ENCODE measurements around the gene TWNK. TPM values are rescaled to one million over a fixed set of nuclear protein-coding genes. Genes with fewer than 3 reads are reported as not detected.

Gene TWNK
- total and polyA plus RNA-seq, 2 donors from 2014 or later, result 3.8 to 8.9 TPM

DNA sequence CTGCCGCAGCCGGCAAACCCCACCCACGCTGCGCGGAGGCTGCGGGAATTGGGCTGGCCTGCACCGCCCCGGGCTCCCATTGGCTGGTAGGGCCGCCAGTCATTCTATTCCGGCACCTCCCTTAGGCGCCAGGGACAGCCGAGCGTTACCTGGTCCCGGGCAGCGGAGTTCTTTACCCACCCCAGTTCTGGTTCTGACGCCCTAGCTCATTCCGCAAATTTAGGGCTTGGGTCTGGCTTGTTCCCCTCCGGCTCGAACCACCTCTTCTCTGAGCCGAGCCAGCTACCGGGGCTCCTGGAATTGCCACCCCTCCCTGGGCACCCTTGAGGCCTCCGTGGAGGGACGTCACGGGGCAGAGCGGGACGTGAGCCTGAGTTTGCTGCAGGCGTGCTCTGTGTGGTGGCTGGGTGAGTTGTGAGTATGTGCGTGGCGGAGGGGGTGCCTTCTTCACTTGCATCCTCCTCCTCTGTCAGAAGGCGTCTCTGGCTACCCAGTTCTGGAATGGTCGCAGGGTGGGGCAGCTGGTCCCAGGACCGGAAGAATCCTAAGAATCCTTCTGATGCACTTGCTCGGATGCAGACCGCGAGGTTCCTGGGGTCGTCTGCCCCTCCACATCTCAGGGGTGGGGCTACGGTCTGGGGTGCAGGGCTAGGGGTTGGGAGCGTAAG, 43.9 kb downstream of the TWNK start, which contains the start of the genes PDZD7 and SFXN3:
Gene PDZD7 (minus strand): TSS at position 2 of the 668 bp plus-strand sequence. CDS start 910 bp downstream, outside the sequence.
Gene SFXN3 (plus strand): TSS at position 107 of the 668 bp plus-strand sequence. CDS start 3,461 bp downstream, outside the sequence.
- peaks cover 0 to 11% (median 8%) of the 10 kb centered on the region in 3 donors for H3K36me3 ChIP-seq (ENCODE audit: control insufficient read depth in 2 of 3, insufficient read depth in 3 of 3, low read length in 3 of 3)
- H3K4me1 ChIP-seq (ENCODE audit: control insufficient read depth in 2 of 3, insufficient read depth in 2 of 3, low read depth in 1 of 3, low read length in 3 of 3), result peaks cover 0 to 21% (median 5%) of the 10 kb centered on the region in 3 donors
- DNase-seq (peak; percentile 95 to 97 (median 96)), FAIRE-seq (no peak)
- TF ChIP-seq, protein P1, sequence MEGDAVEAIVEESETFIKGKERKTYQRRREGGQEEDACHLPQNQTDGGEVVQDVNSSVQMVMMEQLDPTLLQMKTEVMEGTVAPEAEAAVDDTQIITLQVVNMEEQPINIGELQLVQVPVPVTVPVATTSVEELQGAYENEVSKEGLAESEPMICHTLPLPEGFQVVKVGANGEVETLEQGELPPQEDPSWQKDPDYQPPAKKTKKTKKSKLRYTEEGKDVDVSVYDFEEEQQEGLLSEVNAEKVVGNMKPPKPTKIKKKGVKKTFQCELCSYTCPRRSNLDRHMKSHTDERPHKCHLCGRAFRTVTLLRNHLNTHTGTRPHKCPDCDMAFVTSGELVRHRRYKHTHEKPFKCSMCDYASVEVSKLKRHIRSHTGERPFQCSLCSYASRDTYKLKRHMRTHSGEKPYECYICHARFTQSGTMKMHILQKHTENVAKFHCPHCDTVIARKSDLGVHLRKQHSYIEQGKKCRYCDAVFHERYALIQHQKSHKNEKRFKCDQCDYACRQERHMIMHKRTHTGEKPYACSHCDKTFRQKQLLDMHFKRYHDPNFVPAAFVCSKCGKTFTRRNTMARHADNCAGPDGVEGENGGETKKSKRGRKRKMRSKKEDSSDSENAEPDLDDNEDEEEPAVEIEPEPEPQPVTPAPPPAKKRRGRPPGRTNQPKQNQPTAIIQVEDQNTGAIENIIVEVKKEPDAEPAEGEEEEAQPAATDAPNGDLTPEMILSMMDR (IDR thresholded peaks at IDR 0.05; ENCODE audit: borderline replicate concordance, extremely low read depth, insufficient read depth), result no peak
- H3K4me3 ChIP-seq (ENCODE audit: low read length in 3 of 3), result peak within 1 kb of the TSS; percentile 64 to 93 (median 88)
- H3K27me3 ChIP-seq (ENCODE audit: control insufficient read depth, insufficient read depth, low read length), result peaks cover 3% of the 10 kb centered on the region
- H3K9ac ChIP-seq (ENCODE audit: low read length in 3 of 3), result peak within 1 kb of the TSS; percentile 47 to 89 (median 88)
- intact Hi-C loops (cut with DNase I), result no loop called here
- H3K9me3 ChIP-seq (ENCODE audit: control insufficient read depth in 2 of 3, insufficient read depth in 1 of 3, low read length in 3 of 3), result no peaks in the 10 kb centered on the region
- H3K27ac ChIP-seq (ENCODE audit: low read depth in 2 of 2, low read length in 2 of 2), result peak within 1 kb of the TSS; percentile 96 to 97

DNA sequence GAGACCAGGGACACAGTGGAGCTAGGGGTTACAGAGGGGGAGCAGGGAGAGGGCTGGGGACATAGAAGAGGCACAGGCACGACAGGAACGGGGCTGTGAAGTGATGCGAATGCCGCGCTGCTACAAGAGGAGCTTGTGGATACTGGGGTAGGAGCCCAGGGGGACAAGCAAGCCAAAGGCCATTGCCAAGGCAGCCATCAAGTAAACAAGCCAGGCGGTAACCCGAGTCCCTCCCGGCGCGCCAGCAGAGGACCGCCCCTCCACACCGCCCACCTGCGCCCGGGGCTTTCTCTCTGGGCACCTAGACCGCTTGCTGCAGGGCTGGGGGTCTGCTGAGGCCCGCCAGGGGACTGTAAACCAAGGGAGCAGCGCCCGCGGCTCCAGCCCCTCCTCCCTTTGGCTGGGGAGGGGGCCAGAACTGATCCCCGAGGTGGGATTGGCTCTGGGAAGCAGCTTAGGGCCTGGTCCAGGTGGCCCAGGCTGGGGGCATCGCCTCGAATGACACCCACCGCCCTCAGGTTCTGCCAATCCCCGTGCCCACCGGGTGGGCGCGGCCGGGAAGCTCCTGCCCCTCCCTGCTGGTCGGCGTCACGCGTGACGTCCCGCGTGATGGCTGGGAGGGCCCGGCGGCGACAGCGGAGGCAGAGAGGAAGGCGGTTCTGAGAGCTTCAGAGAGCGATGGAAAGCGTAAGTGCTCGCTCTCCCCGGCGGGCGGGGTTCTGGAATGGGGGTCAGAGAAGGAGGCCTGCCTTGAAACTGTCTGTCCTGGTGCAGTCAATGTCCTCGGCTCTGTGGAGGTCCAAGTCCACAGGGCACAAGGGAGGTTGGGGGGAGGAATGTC, 44.7 kb downstream of the TWNK start:
- FAIRE-seq, result no peak
- peak overlapping the region; percentile 47 to 89 (median 88) for H3K9ac ChIP-seq (ENCODE audit: low read length in 3 of 3)
- no peaks in the 10 kb centered on the region for H3K9me3 ChIP-seq (ENCODE audit: control insufficient read depth in 2 of 3, insufficient read depth in 1 of 3, low read length in 3 of 3)
- TF ChIP-seq, protein P1 (IDR thresholded peaks at IDR 0.05; ENCODE audit: borderline replicate concordance, extremely low read depth, insufficient read depth), result no peak
- peaks cover 0 to 18% (median 8%) of the 10 kb centered on the region in 3 donors for H3K36me3 ChIP-seq (ENCODE audit: control insufficient read depth in 2 of 3, insufficient read depth in 3 of 3, low read length in 3 of 3)
- H3K4me1 ChIP-seq (ENCODE audit: control insufficient read depth in 2 of 3, insufficient read depth in 2 of 3, low read depth in 1 of 3, low read length in 3 of 3), result peaks cover 0 to 21% (median 5%) of the 10 kb centered on the region in 3 donors
- peak; percentile 85 to 95 (median 92) for DNase-seq
- intact Hi-C loops (cut with DNase I), result no loop called here
- H3K27me3 ChIP-seq (ENCODE audit: control insufficient read depth, insufficient read depth, low read length), result peaks cover 3% of the 10 kb centered on the region
- H3K4me3 ChIP-seq (ENCODE audit: low read length in 3 of 3), result peak overlapping the region; percentile 64 to 93 (median 88)
- peak overlapping the region; percentile 96 to 97 for H3K27ac ChIP-seq (ENCODE audit: low read depth in 2 of 2, low read length in 2 of 2)

DNA sequence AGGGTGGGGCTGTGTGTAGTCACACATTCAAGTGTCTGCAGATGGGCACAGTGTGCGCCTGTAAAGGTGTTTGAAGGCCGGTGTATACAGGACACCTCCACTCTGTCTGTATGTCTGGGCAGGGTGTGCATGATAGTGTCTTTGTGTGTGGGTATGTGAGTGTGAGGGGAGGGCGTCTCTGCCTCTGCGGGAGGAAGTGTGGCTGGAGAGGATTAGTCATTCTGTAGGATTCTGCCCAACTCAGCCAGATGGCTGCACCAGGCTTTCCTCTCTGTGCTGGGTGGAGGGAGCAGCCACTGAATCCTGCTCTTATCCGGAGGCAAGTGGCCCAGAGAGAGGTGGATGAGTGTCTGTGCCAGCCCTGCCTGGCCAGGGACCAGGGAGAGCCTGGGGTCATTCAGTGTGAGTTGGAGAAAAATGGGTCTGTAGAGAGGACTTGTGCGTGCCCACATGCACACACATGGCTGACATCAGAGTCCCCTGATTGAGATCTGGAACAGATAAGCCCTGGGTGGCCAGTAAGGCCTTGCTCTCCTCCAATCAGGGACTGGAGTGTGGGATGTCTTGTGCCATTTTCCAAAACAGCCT, 45.4 kb downstream of the TWNK start:
- H3K9me3 ChIP-seq (ENCODE audit: control insufficient read depth in 2 of 3, insufficient read depth in 1 of 3, low read length in 3 of 3), result no peaks in the 10 kb centered on the region
- TF ChIP-seq, protein P1 (IDR thresholded peaks at IDR 0.05; ENCODE audit: borderline replicate concordance, extremely low read depth, insufficient read depth), result no peak
- H3K4me1 ChIP-seq (ENCODE audit: control insufficient read depth in 2 of 3, insufficient read depth in 2 of 3, low read depth in 1 of 3, low read length in 3 of 3), result peaks cover 0 to 21% (median 5%) of the 10 kb centered on the region in 3 donors
- H3K36me3 ChIP-seq (ENCODE audit: control insufficient read depth in 2 of 3, insufficient read depth in 3 of 3, low read length in 3 of 3), result peaks cover 0 to 23% (median 14%) of the 10 kb centered on the region in 3 donors
- peak overlapping the region; percentile 63 to 93 (median 88) for H3K4me3 ChIP-seq (ENCODE audit: low read length in 3 of 3)
- peaks cover 3% of the 10 kb centered on the region for H3K27me3 ChIP-seq (ENCODE audit: control insufficient read depth, insufficient read depth, low read length)
- H3K27ac ChIP-seq (ENCODE audit: low read depth in 2 of 2, low read length in 2 of 2), result peak overlapping the region; percentile 96 to 97
- no peak for FAIRE-seq
- peak in 2 of 5 donors; percentile 63 to 85 for DNase-seq
- intact Hi-C loops (cut with DNase I), result no loop called here
- H3K9ac ChIP-seq (ENCODE audit: low read length in 3 of 3), result peak overlapping the region; percentile 21 to 89 (median 26)
